GM21423 (cell line): ENCODE measurements around the gene EFEMP2.
"Not testable (repeated sequence)": the region's sequence is repeated elsewhere in the genome, so short reads cannot be mapped to it uniquely, and the experiment has no call there.

ENCODE experiments used
- ATAC-seq: cut with Tn5 transposase; IDR thresholded peaks from one replicate; pipeline ENCODE4 v1.9.1; 2021; ENCODE audit warnings: mild to moderate bottlenecking, moderate library complexity; ENCODE audit not compliant: unreplicated experiment

Gene EFEMP2

DNA sequence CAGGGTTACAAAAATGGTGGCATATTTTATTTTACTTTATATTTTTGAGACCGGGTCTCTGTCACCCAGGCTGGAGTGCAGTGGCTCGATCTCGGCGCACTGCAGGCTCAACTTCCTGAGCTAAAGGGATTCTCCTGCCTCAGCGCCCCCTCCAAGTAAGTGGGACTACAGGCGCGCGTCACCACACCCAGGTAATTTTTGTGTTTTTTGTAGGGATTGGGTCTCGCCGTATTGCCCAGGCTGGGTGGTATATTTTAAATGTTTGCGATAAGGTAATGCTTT, 28.2 kb upstream of the EFEMP2 start:
- ATAC-seq = no peak

DNA sequence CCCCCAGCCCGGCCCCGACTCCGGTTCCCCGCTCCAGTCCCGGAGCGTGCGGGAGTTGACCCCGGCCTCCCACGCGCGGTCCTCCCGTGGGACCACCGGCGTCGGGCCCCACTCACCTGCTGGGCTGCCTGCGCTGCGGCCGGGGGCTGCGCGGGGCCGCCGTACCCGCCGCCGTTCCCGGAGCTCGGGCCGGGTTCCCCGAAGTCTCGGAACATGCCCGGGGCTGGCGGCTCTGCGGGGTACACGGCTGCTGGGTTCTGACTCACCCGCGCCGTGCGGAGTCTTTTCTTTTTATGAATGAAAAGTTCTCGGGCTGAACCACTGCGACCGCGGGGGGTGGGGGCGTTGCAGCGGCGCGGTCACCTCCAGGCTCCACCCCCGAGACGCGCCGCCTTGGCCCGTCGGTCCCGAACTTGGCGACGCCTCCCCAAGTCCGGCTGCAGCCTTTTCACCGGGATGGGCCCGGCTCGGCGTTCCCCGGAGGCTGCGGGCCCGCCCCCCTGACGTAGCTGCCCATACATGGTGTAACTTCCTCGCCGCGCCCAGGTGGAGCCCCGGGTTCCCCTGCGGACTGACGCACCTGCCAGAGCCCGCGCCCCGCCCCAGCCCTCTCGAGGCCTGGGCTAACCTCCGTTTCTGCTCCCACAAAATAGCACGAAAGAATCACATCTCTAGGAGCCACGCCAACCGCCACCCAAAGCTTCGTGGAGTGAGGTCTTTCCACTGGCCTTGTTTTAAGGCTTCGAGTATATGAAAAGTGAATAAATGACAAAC, 27.7 kb upstream of the EFEMP2 start, which contains the start of gene FOSL1:
Gene FOSL1, minus strand, starts transcription at position 264 of the 774 bp plus-strand sequence. Its CDS starts 49 bp downstream, at position 215.
- peak; percentile 79 for ATAC-seq

DNA sequence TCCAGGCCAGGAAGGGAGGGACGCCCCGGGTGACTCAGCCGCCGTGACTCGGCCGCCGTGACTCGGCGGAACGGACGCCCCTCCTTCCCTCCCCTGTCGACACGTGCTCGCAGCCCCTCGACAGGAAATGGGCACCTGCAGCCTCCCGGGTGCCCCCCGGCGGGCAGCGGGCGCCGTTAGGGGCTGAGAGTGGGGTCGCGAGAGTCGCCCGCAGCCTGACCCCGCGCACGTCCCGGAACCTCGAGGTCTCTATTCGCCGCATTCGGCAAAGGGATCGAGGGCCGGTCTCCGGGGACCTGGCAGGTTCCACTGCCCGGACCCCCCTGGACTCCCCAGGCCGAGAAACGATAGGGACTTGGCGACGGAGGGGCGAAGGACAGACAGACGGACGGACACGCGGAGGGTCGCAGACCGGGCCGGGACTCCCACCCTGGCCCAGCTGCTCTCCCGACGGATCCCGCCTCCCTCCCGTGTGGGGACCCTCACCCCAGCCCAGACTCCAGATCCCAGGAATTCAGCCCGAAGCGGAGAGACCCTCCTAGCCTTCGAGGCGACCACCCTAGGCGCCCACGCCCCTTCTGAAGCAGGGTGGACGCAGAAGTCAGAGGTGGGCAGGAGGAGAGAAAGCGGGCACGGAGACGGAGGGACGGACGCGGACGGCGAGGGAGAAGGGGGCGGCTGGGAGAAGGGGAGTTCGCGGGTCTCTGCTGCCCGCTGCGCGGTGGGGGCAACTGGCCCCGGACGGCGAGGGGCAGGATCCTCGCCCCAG, 26.9 kb upstream of the EFEMP2 start:
- no peak for ATAC-seq

DNA sequence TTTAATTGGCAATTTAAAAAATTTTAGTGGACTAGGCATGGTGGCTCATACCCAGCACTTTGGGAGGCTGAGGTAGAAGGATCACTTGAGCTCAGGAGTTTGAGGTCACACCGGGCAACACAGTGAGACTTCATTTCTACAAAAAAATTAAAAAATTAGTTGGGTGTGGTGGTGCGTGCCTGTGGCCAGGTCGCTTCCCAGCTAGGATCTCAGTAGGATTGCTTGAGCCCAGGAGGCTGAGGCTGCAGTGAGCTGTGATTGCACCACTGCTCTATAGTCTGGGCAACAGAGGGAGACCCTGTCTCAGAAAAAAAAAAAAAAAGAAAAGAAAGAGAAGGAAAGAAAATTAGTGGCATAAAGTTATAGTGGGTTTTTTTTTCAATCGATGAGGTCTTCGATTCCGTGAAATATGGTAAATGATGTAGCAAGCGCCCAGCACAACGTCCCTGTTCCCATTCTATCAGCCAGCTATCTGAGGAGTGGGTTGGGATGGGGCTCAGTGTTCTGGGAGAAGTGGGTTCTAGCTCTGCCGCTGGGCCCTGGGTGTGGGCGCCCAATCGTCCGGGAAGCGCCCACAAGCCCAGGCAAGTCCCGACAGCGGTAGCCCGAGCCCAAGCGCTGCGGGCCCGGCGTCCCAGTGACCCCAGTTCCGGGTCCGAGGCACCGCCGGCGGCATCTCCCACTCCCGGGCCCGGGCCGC, 26.2 kb upstream of the EFEMP2 start:
- ATAC-seq = no peak

DNA sequence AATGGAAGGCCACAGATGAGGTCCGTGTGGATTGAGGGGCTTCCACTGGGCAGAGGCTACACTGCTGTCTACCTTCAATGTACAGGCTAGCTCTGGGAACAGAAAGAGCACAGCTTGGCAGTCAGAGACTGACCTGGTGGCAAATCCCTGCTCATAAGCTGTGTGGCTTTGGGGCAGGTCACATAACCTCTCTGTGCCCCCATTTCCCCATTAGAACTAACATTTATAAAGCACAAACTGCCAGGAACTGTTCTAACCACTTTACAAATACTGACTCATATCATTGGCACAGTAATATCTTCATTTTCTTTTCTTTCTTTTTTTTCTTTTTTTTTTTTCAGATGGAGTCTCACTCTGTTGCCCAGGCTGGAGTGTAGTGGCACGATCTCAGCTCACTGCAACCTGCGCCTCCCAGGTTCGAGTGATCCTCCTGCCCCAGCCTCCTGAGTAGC, 24.4 kb upstream of the EFEMP2 start:
- ATAC-seq = no peak

DNA sequence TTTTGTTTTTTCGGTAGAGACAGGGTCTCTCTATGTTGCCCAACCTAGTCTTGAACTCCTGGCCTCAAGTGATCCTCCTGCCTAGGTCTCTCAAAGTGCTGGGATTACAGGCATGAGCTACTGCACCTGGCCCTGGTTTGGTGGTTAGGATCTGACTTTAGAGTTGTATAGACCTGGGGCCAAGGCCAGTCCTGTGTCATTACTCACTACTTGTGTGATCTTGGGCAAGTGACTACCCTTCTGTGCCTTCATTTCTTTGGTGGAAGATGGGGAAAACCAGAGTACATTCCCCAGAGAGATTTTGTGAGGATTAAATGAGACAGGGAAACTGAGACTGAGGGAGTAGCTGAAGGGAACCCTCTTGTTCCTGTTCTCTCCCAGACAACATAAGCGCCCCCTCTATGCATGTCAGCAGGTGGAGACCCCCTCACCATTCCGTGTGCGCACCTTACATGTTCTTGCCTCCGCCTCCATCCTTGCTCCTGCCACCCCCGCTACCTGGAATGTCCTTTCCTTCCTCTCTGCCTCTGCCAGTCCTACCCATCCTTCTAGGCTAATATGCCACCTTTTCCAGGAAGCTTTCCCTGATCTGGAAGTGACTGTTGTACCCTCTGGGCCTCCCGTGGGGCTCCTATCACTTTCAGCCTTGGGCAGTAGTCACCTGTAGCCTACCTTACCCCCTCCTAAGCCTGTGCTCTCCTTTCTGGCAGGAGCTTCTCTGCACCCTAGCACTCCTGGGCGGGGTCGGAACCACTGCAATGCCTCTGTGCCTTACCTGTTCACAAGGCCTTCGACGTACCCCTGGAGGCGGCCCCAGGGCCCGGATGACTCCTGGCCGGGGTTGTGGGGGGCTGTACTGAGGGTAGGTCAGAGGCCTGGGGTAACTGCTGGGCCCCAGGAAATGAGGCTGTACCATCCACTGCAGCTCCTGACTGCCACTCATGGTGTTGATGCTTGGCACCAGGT, 23.7 kb upstream of the EFEMP2 start:
- ATAC-seq = no peak

DNA sequence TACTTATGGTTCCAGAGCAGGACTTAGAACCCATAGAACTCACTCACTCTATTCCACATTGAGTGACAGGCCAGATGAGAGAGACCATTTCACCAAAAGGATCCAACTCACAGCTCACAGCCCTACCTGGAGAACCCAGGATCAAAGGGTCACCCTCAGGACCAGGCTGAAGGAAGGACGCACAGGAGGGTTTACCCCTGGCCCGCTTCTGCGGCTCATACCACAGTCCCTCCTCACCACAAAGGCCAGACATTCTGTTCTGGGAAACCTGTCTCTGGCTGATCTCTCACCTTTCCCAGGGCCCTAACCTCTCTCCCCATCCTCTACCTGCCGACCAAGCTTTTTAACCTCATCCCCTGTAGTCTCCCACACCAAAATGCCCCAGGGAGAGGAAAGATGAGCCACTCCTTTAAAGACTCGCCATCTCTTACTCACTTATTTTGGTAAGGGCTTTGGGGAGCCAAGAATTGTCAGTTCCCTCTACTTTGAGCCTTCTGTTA, 22.9 kb upstream of the EFEMP2 start:
- ATAC-seq = no peak

DNA sequence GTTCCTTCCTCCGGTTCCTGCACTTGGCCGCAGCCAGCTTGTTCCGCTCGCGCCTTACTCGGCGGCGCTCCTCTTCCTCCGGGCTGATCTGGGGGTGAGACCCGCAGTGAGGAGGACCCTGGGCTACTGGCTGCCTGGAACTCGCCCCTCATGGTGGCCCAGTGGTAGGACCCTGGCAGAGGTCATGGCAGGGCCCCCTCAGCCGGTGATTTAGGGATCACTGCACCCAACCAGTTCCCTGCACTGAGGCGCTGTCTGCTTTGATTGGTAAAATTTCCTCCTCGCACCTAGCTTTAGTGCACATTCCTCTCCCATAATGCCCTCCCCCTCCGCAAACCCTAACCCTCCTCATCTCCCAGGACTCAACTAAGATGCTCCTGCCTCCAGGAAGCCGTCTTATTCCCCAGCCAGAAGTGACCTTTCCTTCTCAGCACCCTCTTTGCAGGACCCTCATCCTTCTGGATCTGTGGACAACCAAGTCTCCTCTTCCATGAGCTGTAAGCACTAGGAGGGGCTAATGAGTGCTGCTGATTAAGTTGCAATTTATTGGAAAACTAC, 21.5 kb upstream of the EFEMP2 start:
- ATAC-seq = no peak

DNA sequence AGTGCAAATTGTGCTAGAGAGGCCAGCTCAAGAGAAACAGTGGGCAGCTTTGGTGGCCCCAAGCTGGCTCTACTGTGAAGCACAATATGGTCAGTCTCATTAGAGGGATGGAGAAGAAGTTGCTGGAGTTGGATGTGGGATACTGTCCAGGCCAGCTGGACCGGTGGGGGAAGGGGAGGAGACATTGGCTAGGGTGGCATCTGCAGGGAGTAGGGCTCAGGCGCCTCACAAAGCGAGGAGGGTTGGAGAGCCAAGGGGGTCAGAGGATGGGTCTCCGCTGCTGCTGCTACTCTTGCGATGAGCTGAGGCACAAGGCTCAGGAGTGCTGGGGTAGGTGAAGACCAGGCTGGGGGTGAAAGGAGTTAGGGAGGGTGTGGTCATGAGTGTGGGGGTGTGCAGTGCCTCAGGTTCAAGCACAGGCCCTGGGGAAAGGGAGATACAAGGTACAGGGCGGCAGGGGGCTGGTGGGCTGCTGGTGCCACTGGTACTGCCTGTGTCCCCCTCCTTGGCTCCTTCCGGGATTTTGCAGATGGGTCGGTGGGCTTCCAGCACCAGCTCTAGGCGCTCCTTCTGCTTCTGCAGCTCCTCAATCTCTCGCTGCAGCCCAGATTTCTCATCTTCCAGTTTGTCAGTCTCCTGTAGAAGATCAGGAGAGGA, 20.2 kb upstream of the EFEMP2 start:
- ATAC-seq = no peak

DNA sequence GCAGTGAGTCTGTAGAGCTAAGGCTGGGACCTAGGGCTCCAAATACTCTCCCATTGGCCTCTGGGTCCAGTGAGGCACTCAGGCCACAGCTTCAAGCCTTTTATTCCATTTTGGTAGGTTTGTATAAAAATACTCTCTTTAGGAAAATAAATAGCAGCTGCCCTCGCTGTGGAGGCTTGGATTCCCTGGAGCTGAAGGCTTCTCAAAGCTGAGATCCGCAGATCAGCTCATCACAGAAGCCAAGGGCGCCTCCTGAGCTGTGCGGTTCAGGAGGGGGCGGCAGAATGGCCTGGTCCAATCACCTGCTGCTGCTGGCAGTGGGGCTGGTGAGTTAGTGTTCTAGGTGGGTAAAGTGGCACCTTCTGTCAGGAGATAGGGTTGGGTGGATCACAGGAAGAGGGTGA, 19.5 kb upstream of the EFEMP2 start:
- not testable (repeated sequence) for ATAC-seq

DNA sequence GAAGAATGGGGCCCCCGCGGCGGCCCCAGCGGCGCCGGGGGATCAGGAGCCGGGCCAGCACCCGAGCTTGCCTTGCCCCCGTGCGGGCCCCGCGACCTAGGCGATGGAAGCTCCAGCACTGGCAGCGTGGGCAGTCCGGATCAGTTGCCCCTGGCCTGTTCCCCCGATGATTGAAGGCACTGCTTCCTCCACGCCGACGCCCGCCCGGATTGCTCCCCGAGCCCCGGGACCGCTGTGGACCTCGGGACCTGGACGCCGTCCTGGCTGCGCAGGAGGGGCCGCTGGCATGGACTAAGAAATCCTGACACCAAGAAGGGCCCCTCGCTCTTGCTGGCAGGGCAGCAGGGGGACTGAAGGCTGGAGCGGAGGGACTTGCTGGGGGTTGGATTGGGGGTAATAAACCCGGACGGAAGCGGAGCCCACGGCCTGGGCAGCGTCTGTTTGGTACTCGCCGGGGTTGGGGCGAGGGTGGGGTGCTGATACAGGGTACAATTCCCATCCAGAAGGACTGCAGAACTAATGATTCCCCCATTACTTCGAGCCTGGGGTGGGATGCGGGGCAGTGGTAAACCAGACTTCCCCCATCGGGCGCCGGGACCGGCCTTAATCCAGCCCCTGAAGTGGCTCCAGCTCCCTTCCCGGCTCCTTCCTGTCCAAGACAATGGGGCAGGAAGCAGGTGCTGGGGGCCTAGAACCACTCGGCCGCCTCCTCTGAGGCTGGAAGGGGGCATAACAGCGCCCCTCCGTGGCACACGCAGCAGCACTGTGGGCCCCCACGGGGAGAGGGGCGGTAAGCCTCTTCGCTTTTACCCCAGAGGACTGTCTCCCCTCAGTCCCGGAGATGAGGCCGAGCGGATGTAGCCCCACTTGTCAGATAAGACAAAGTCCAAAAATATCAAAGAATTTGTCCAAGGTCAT, 18.9 kb upstream of the EFEMP2 start:
- ATAC-seq = no peak

DNA sequence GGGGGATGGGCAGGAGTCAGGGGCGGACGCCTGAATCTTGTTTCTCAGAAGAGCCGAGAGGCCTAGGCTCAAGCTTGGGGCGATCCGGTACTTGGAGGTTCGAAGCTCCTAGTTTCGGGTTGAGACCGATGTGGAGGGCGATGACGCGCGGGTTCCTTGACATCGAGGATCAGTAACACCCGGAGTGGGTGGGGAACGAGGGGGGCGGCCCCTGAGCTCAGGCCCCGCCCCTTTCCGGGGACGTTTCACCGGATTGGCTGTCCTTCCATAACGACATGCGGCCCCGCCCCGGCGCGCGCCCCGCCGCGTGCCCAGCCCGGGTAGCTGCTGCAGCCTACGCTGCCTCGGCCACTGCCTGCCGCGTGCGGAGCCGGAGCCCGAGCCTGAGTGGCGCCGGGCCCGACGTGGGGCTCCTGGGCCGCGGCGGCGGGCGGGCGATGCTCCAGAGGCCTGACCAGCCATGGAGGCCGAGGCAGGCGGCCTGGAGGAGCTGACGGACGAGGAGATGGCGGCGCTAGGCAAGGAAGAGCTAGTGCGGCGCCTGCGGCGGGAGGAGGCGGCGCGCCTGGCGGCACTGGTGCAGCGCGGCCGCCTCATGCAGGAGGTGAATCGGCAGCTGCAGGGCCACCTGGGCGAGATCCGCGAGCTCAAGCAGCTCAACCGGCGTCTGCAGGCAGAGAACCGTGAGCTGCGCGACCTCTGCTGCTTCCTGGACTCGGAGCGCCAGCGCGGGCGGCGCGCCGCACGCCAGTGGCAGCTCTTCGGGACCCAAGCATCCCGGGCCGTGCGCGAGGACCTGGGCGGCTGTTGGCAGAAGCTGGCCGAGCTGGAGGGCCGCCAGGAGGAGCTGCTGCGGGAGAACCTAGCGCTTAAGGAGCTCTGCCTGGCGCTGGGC, 18.0 kb upstream of the EFEMP2 start, which contains the start of gene CCDC85B:
Gene CCDC85B, plus strand, starts transcription at position 350 of the 895 bp plus-strand sequence. Its CDS starts 111 bp downstream, at position 461.
- ATAC-seq = peak; percentile 48

DNA sequence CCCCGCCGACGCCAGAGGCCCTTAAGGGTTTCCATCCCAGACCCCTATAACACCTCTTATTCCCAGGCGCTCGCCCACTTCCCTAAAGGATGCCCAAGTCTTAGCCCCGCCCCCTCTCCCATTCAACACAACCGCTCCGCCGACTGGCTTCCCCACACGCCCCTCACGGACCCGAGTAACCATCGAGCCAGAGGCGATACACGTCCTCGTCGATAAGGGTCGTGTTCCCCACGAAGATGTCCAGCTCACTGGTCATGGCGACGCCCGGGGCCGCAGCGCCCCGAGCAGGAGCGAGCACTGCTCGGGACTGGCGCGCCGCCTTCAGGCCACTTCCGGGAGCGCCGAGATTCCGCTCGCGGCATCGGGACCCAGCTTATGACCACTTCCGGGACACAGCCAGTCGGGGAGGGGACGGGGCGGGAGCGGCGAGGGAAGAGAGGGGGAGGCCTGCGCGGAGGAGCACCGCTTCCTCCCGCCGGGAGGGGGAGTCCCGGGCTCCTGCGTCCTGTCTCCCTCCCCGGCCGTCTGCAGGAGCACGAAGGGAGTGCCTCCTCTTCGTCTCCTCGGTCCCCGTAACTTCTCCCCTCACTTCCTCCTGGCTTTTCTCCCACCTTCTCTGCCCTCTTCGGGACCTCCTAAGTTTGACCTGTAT, 15.7 kb upstream of the EFEMP2 start, which contains the start of gene FIBP:
Gene FIBP, minus strand, starts transcription at position 309 of the 652 bp plus-strand sequence. Its CDS starts 53 bp downstream, at position 256.
- ATAC-seq = peak; percentile 42

DNA sequence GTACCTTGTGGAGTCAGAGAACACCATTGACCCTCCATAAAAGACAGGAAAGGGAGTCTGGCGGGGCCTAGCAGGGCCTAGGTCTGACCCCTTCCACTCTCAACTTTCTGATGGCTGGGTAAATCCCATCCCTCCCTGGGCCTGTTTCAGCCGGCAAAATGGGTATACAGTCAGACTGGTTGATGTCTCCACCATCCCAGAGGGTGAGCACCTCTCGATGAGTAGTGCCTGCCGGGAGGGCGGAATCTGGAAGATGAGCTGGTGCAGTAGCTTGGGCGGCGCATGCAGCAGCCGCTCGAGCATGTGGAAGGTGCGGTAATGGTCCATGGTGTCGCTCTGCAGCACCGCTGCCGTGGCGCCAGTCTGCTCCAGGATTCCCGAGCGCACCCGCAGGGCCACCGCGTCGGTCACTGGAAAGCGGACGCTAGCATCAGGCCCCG, 15.1 kb upstream of the EFEMP2 start:
- no peak for ATAC-seq

DNA sequence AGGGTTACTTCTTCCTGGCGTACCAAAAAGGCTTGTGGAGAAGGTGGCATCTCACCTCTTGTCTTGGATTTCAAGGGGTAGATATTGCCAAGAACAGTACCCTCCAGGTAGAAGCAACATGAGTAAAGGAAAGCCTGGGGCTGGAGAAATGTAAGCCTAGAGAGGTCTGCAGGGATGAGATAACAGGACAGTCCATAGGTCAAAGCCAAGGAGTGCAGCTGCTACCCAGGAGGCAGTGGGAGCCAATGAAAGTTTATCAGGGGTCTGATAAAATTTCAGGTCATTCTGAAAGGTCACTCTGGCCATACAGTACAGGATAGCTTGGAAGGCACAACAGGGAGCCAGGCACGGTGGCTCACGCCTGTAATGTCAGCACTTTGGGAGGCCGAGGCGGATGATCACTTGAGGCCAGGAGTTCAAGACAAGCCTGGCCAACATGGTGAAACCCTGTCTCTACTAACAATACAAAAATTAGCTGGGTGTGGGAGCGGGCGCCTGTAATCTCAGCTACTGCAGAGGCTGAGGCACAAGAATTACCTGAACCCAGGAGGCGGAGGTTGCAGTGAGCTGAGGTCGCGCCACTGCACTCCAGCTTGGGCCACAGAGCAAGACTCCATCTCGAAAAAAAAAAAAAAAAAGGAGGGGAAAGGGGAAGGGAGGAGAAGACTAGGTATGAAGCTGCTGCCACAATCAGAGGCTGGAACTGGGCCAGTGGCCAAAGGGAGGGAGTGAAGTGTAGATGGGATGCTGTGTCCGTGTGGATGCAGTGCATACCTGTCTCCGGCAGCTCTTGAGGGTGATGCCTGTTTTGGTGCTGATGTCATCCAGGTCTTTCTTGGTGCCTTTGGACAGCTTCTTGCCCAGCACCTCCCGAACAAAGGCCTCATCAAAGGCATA, 14.5 kb upstream of the EFEMP2 start:
- no peak for ATAC-seq
